ENCODE results near the gene CENPO.
A peak's percentile ranks its signal among the peaks of the same experiment; 100 is the strongest.

CENPO gene, protein sequence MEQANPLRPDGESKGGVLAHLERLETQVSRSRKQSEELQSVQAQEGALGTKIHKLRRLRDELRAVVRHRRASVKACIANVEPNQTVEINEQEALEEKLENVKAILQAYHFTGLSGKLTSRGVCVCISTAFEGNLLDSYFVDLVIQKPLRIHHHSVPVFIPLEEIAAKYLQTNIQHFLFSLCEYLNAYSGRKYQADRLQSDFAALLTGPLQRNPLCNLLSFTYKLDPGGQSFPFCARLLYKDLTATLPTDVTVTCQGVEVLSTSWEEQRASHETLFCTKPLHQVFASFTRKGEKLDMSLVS

DNA sequence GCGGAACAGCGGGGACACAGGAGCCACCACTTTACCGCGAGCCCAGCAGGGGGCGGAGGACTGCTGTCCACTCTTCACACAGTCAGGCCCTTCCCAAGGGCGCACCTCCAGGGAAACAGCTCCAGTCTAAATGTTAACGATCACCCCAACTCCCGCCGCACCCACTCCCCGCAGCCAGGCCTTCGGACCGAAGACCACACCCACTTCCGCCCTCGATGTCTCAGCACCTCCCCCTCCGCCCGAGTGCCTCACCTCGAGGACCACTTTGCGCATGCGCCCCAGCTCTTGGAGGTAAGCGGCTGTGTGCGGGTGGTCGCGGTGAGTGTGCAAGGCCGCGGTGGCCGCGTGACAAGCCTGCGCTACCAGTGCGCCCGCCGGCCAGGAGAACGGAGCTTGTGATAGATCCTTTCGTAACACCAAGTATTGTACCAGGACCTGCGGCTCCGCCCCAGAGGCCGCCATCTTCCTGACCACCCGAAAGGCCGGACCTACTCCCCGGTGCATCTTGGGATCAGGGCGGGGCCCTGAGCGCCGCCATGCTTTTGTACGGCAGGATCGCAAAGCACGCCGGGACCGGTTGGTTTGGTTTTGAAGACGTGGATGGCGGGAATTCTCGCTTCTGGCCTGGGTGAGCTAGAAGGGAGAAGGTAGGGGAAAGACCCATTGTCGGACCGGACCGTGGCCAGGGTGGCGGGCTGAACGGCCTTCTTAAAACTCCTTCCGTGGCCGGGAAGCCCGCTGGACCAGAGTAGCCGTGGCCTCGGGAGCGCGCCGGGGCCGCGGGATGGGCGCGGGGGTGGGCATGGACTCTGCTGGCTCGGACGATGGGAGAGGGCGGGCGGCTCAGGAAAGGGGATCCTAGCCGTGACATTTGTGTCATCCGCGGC is at the start of gene CENPO, which contains the start of gene PTRHD1:
TSS of gene CENPO (plus strand) at position 552 of the 887 bp plus-strand sequence. CDS start 495 bp downstream, outside the sequence.
TSS of gene PTRHD1 (minus strand) at position 518 of the 887 bp plus-strand sequence. CDS start at position 504, 14 bp downstream.
- H3K27ac Mint-ChIP-seq, result peak within 1 kb of the TSS; percentile 100
- peaks cover 42% of the 10 kb centered on the region for H3K36me3 Mint-ChIP-seq (ENCODE audit: low read depth)
- H3K9me3 Mint-ChIP-seq, result no peaks in the 10 kb centered on the region
- no peaks in the 10 kb centered on the region for H3K27me3 Mint-ChIP-seq
- H3K4me3 Mint-ChIP-seq, result peak within 1 kb of the TSS; percentile 93
- intact Hi-C loops (cut with micrococcal nuclease), result no loop called here
- H3K4me1 Mint-ChIP-seq (ENCODE audit: low read depth), result peaks cover 28% of the 10 kb centered on the region

DNA sequence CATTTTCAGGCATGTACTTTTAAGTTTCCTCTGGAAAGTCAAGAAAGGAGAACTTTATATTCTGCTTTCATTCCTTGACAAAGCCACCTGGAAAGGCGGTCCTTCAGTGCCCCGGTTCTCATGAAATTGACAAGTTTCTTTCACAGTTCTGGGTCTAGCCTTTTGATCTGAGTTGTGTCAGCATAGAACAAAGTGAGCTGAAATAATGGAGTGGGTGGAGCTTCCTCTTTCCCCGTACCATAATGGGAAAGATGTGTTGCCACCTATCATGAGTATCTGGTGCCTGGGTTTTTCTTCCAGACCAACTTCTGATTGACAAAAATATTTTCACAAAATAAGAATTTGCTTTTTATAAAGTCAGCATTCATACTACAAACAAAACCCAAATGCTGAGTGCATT is 49.3 kb upstream of the CENPO start:
- Mint-ChIP-seq H3K4me3 (no peak overlapping the region), H3K4me1 (ENCODE audit: low read depth) (peaks cover 8% of the 10 kb centered on the region), H3K27me3 (no peaks in the 10 kb centered on the region), H3K9me3 (no peaks in the 10 kb centered on the region), H3K36me3 (ENCODE audit: low read depth) (peaks cover 55% of the 10 kb centered on the region), H3K27ac (no peak overlapping the region)
- intact Hi-C loops (cut with micrococcal nuclease), result no loop called here

DNA sequence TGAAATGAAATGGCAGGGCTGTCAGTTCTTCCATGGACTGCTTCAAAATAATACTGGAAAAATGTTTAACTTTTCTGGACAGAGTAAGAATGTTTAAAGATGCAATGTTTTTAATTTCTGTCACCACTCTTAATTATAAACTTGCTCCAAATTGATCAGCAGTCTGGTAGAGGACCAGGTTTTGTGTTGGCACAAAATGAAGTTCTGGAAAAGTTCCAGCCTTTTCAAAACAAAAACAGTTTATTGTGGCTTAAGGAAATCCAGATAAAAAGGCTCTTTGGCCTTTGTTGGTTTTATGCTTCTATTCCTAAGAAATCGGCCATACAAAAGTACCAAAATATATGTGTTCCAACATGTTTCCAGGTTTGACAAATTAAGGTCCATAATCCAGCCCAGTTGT is 48.9 kb upstream of the CENPO start:
- H3K4me1 Mint-ChIP-seq (ENCODE audit: low read depth), result peaks cover 8% of the 10 kb centered on the region
- H3K27ac Mint-ChIP-seq, result no peak overlapping the region
- no peaks in the 10 kb centered on the region for H3K9me3 Mint-ChIP-seq
- H3K4me3 Mint-ChIP-seq, result no peak overlapping the region
- intact Hi-C loops (cut with micrococcal nuclease), result no loop called here
- H3K27me3 Mint-ChIP-seq, result no peaks in the 10 kb centered on the region
- peaks cover 56% of the 10 kb centered on the region for H3K36me3 Mint-ChIP-seq (ENCODE audit: low read depth)

DNA sequence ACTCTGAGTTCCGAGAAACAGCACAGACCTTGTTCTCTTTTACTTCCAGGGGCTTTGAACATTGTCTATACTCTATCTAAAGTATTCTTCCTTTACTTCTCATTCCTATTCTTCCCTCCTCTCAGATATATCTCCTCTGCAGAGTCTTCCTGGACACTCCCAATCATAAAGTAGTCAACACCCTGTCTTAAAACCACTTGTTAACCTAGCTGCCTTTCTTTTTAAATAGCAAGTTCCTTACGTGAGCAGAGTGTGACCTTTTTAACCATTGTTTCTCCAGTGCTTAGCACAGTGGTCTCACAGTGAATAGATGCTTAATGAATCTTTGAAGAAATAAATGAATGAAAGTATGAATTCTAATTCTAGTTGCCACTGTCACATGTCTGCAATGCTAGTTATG is 47.4 kb upstream of the CENPO start:
- Mint-ChIP-seq H3K4me1 (ENCODE audit: low read depth) (peaks cover 8% of the 10 kb centered on the region), H3K36me3 (ENCODE audit: low read depth) (peaks cover 64% of the 10 kb centered on the region), H3K27me3 (no peaks in the 10 kb centered on the region), H3K27ac (no peak overlapping the region), H3K4me3 (no peak overlapping the region), H3K9me3 (no peaks in the 10 kb centered on the region)
- intact Hi-C loops (cut with micrococcal nuclease), result no loop called here

DNA sequence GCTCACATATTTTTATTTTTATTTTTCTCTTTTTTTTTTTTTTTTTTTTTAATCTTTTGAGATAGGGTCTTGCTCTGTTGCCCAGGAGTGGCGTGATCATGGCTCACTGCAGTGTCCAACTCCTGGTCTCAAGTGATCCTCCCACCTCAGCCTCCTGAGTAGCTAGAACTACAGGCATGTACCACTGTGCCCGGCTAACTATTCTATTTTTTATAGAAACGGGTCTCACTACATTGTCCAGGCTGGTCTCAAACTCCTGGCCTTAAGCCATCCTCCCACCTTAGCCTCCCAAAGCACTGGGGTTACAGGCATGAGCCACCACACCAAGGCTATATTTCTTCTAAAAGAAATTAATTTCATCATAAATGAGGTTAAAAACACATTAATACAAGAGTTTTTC is 45.9 kb upstream of the CENPO start:
- H3K4me1 Mint-ChIP-seq (ENCODE audit: low read depth), result peaks cover 8% of the 10 kb centered on the region
- peaks cover 64% of the 10 kb centered on the region for H3K36me3 Mint-ChIP-seq (ENCODE audit: low read depth)
- H3K9me3 Mint-ChIP-seq, result no peaks in the 10 kb centered on the region
- no peaks in the 10 kb centered on the region for H3K27me3 Mint-ChIP-seq
- no peak overlapping the region for H3K4me3 Mint-ChIP-seq
- intact Hi-C loops (cut with micrococcal nuclease), result no loop called here
- no peak overlapping the region for H3K27ac Mint-ChIP-seq

DNA sequence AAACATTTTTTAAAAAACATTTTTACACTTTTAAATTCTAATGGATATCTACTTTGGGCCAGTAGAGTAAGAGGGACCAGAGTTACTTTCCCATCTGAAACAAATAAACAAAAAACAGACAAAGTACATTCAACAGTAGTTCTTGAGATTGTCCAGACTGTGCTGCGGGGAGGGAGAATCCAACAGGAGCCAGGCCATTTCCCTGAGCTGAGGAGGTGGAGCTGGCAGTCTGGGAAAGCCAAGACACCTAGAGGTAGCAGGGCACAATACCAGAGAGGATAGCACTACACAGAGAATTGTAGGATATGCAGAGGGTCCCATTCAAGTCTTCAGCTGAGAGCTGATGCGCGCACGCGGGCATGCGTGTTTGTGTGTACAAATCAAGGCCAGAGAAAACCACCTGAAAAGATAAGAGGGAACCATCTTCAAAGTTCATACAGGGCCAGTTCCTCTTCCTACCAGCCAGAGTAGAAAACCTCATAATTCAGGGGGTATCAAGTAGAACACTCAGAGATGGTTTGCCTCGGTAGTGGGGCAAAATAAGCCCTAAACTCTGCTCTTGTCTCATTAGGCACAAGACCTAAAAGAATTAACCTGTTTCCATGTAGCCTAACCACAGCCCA is 44.0 kb upstream of the CENPO start:
- Mint-ChIP-seq H3K9me3 (no peaks in the 10 kb centered on the region), H3K4me3 (no peak overlapping the region), H3K27ac (no peak overlapping the region), H3K27me3 (no peaks in the 10 kb centered on the region), H3K36me3 (ENCODE audit: low read depth) (peaks cover 55% of the 10 kb centered on the region), H3K4me1 (ENCODE audit: low read depth) (peaks cover 8% of the 10 kb centered on the region)
- intact Hi-C loops (cut with micrococcal nuclease), result no loop called here

DNA sequence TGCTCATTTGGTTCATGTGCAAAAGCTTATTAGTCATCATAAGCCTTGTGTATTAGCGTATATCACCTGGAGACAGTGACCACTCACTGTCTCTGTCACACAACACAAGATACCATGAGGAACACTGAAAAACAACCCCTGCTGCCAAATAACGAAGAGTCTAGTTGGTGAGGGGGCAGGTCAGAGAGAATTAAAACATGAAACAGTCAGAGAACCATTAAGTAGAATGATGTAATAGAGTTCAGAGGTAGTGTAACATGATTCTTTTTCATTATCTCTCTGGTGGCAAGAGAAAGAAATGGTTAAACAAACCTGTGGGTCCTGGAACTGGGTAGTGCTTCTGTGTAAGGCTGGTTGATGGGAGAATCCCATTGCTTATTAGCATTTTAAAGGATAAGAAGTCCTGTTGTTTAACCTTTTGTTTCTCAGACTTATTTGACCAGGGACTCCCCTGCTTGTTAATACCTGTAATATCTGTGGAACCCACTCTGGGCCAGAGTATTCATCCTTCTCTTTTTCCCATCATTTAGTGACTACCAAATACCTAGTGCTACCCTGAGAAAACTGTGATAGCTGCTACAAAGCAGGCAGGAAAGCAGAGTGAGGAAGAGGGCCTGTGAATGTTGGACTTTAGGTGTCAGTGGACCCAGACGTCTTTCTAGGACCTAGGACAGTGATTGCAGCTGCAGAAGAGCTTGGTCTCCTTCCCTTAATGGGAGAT is 38.1 kb upstream of the CENPO start:
- intact Hi-C loops (cut with micrococcal nuclease), result no loop called here
- no peak overlapping the region for H3K27ac Mint-ChIP-seq
- peaks cover 36% of the 10 kb centered on the region for H3K36me3 Mint-ChIP-seq (ENCODE audit: low read depth)
- no peaks in the 10 kb centered on the region for H3K9me3 Mint-ChIP-seq
- H3K4me3 Mint-ChIP-seq, result no peak overlapping the region
- no peaks in the 10 kb centered on the region for H3K4me1 Mint-ChIP-seq (ENCODE audit: low read depth)
- no peaks in the 10 kb centered on the region for H3K27me3 Mint-ChIP-seq

DNA sequence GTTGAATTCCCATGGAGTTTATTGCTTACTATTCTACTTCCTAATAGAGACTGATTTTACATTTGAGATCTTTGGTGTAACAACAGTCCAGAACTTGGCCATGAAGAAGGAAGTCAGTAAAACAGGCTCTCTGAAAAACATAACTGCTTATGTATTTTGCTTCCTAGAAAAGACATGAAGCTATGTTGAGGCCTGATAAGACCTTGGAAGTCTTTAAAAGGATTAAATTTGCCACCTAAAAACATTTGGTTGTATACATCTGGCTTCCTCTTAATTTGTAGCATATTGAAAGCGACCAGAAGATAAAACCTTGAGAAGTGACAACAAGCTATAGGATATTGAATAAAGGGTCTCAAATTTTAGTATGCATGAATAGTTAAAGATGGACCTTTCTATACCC is 36.4 kb upstream of the CENPO start:
- H3K27ac Mint-ChIP-seq, result no peak overlapping the region
- intact Hi-C loops (cut with micrococcal nuclease), result no loop called here
- H3K4me1 Mint-ChIP-seq (ENCODE audit: low read depth), result no peaks in the 10 kb centered on the region
- no peaks in the 10 kb centered on the region for H3K9me3 Mint-ChIP-seq
- H3K27me3 Mint-ChIP-seq, result no peaks in the 10 kb centered on the region
- H3K36me3 Mint-ChIP-seq (ENCODE audit: low read depth), result peaks cover 41% of the 10 kb centered on the region
- H3K4me3 Mint-ChIP-seq, result no peak overlapping the region

DNA sequence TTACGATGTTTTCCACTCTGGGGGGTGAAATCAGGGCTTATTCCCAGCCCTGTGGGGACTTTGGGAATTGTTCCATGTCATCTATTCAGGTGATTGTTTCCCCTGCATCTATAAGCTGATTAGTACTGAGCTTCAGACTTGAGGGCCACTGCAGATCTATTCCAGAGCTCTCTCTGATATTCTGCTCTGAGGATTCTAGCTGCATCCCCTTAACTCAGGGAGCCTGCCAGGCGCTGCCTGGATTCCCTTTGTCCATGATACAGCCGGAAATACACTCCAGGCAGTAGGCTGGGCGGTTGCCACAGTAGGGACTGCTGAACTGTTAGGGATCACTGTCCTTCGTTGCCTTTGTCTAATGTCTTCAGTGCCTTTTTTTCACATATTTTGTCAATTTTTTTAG is 31.4 kb upstream of the CENPO start:
- no peak overlapping the region for H3K27ac Mint-ChIP-seq
- peaks cover 82% of the 10 kb centered on the region for H3K36me3 Mint-ChIP-seq (ENCODE audit: low read depth)
- H3K4me3 Mint-ChIP-seq, result no peak overlapping the region
- no peaks in the 10 kb centered on the region for H3K9me3 Mint-ChIP-seq
- no peaks in the 10 kb centered on the region for H3K4me1 Mint-ChIP-seq (ENCODE audit: low read depth)
- no peaks in the 10 kb centered on the region for H3K27me3 Mint-ChIP-seq
- intact Hi-C loops (cut with micrococcal nuclease), result loop anchor here (10.0 kb wide), 1 partner anchor 53 kb away; no protein-coding TSS in a partner anchor

DNA sequence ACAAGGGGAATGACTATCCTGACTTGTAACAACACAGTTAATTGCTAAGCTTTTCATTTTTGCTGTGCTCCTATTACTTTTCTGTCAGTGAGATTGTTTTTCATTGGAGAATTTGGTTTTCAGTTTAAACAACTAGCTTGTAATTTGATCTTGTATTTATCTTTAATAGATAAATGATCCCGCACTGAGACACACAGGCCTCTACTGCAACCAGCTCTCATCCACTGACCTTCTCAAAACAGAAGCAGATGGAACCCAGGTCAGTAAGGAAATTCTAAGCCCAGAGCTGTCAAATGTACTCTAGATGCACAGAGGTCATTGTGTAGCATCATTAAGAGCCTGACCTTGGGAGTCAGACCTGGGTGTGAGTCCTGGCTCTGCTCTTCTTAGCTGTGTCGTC is 30.7 kb upstream of the CENPO start:
- Mint-ChIP-seq H3K27ac (no peak overlapping the region), H3K27me3 (no peaks in the 10 kb centered on the region), H3K36me3 (ENCODE audit: low read depth) (peaks cover 83% of the 10 kb centered on the region), H3K4me3 (no peak overlapping the region), H3K9me3 (no peaks in the 10 kb centered on the region), H3K4me1 (ENCODE audit: low read depth) (no peaks in the 10 kb centered on the region)
- intact Hi-C loops (cut with micrococcal nuclease), result loop anchor here (10.0 kb wide), 1 partner anchor 52 kb away; no protein-coding TSS in a partner anchor

DNA sequence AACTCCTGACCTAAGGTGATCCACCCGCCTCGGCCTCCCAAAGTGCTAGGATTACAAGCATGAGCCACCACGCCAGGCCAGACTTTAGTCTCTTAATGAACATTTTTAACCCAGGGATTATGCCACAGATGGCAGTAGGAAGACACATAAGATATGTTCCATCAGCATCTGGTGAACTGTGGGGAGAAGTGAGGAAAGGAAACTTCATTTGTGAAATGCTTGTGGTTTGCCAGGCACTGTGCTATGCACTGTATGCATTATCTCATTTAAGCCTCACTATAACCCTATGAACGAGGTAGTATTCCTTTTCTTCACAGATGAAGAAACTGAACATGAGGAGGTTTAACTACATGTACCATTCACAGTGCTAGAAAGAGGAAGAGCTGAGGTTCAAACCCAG is 29.4 kb upstream of the CENPO start:
- intact Hi-C loops (cut with micrococcal nuclease), result loop anchor here (10.0 kb wide), 1 partner anchor 51 kb away; no protein-coding TSS in a partner anchor
- Mint-ChIP-seq H3K36me3 (ENCODE audit: low read depth) (peaks cover 84% of the 10 kb centered on the region), H3K27ac (no peak overlapping the region), H3K27me3 (no peaks in the 10 kb centered on the region), H3K4me1 (ENCODE audit: low read depth) (no peaks in the 10 kb centered on the region), H3K4me3 (no peak overlapping the region), H3K9me3 (no peaks in the 10 kb centered on the region)

DNA sequence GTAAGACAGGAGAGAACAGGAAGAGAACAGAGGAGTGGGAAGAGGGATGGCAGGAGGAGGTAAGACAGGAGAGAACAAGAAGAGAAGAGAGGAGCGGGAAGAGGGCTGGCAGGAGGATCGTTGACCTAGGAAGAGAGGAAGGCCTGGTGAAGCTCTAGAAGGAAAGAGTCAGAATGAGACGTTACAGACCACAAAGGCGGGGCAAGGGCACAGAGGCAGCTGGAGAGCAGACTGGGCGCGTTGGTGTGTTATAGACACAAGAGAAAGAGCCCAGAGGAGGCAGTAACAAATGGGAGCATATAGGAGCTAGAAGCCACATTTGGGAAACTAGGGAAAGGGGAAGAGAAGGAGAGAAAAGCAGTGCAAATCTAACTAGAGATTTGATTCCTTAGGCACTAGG is 26.6 kb upstream of the CENPO start:
- H3K36me3 Mint-ChIP-seq (ENCODE audit: low read depth), result peaks cover 74% of the 10 kb centered on the region

DNA sequence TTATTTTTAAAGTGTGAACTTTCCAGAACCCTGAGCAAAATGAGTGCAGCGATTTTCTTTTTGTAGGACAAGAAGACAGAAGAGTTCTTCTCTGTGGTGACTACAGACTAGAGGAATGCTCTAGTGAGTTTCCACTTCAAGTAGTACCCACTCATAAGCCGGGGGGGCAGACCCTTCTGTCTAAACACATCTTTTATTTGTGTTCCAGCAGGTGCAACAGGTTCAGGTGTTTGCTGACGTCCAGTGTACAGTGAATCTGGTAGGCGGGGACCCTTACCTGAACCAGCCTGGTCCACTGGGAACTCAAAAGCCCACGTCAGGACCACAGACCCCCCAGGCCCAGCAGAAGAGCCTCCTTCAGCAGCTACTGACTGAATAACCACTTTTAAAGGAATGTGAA is 25.2 kb upstream of the CENPO start:
- H3K27me3 Mint-ChIP-seq, result no peaks in the 10 kb centered on the region
- H3K27ac Mint-ChIP-seq, result no peak overlapping the region
- H3K4me1 Mint-ChIP-seq (ENCODE audit: low read depth), result no peaks in the 10 kb centered on the region
- no peak overlapping the region for H3K4me3 Mint-ChIP-seq
- intact Hi-C loops (cut with micrococcal nuclease), result loop anchor here (10.0 kb wide), 1 partner anchor 47 kb away; no protein-coding TSS in a partner anchor
- H3K9me3 Mint-ChIP-seq, result no peaks in the 10 kb centered on the region
- H3K36me3 Mint-ChIP-seq (ENCODE audit: low read depth), result peaks cover 62% of the 10 kb centered on the region

More for the DNA sequence above, 26.6 kb upstream of the CENPO start:
- Mint-ChIP-seq H3K27me3 (no peaks in the 10 kb centered on the region), H3K4me1 (ENCODE audit: low read depth) (no peaks in the 10 kb centered on the region), H3K27ac (peak overlapping the region; percentile 2), H3K4me3 (no peak overlapping the region), H3K9me3 (no peaks in the 10 kb centered on the region)
- intact Hi-C loops (cut with micrococcal nuclease), result loop anchor here (10.0 kb wide), 1 partner anchor 48 kb away; no protein-coding TSS in a partner anchor
